Heart left ventricle (tissue), 13 donors: Measurements from ENCODE around the gene EIF2B5.
"Not testable (repeated sequence)": the region's sequence is repeated elsewhere in the genome, so short reads cannot be mapped to it uniquely, and the experiment has no call there.

ENCODE experiments used
- CTCF ChIP-seq, 12 donors: fragments of 200-600 bp; sonication (generic) in 4 of 12; IDR thresholded peaks; one replicate each; pipeline versions ENCODE4 v1.5.0 to v1.8.0; 2018 to 2022; ENCODE audit warnings: antibody characterized with exemption in 12 of 12, mild to moderate bottlenecking in 5 of 12
- POLR2A ChIP-seq, 2 donors: fragments of 450-650 bp; IDR thresholded peaks; one replicate each; pipeline ENCODE4 v1.6.1; 2017; ENCODE audit warnings: antibody characterized with exemption in 2 of 2, mild to moderate bottlenecking in 2 of 2, moderate library complexity in 2 of 2
- donor health status: ischemic (EF 13 %, LVEDD 7.1; RV severe dilation, severe dysfunction).
- donor health status: DM: no; HTN: yes; CAD: no.
- donor health status: DM: no; HTN: no; CAD: no.
- donor health status: ischemic (EF 25% LVEDD 6.9; RV normal size, moderate dysfunction).
- donor health status: ischemic (EF 25% LVEDD 5.7; RV mildly dilated, moderate dysfunction).
- donor health status: ischemic (EF 35%, LVEDD 5.7; RV mildly dilated, moderate dysfunction).
- donor health status: nonischemic (EF 11% LVEDD 7.7; RV severe dilation, severe dysfunction).
- donor health status: DM: yes; HTN: yes; CAD: no.
- donor health status: PGD.
- donor health status: ischemic (EF 29% LVEDD 5.4; RV normal size, mild dysfunction).
- donor health status: nonischemic (EF 23%, LVEDD 6.1; RV moderate dilation, normal function).

GRCh38 chr3:184162571-184163070 lies 27.5 kb downstream of the EIF2B5 start:
- not testable (repeated sequence) for TF ChIP-seq POLR2A, CTCF (IDR thresholded peaks at IDR 0.05)
